K562 (cell line): ENCODE measurements around the gene AMPD1. TPM values are rescaled to one million over a fixed set of nuclear protein-coding genes. Genes with fewer than 3 reads are reported as not detected.

ENCODE experiments used
- ATAC-seq: fragments of 200-7000 bp; cut with Tn5 transposase; 3 replicates; pipeline ENCODE4 v1.9.1; 2020; ENCODE audit warnings: moderate library complexity
- BruUV-seq: library from RNA; stranded (reverse); fragments of 400-500 nt; replicated peaks from 2 replicates; lab custom pipeline; 2021; lab: Mats Ljungman, UMichigan
- CTCF ChIA-PET: fragments of 300-600 bp; formaldehyde crosslinking; extraction: SDS; loops from one replicate; lab custom pipeline; 2021; ENCODE audit warnings: low intra/inter-chr PET ratio; lab: Yijun Ruan, JAX
- POLR2A ChIA-PET: fragments of 300-600, 350-650 bp; sonication (Branson Sonifier 250); formaldehyde crosslinking; extraction: SDS; loops from one replicate; lab custom pipeline; 2021; ENCODE audit warnings: antibody characterized with exemption, inconsistent platforms; lab: Yijun Ruan, JAX
- DNase-seq, 4 experiments: peaks; one replicate each; pipeline versions ENCODE4 v3.0.0 to v3.0.0-alpha.2; 2011 to 2018; ENCODE audit warnings: low spot score in 3 of 4, mixed read lengths in 3 of 4; ENCODE audit errors: extremely low read depth in 1 of 4
- FAIRE-seq: peaks from 2 replicates; lab custom pipeline; 2011; peaks lifted over from hg19 to GRCh38; lab: Jason Lieb, UNC
- H2AFZ ChIP-seq: 2 replicates; pipeline ENCODE4 v1.6.0; 2011; ENCODE audit warnings: low read depth, low read length, control low read depth, inconsistent platforms
- H3K27ac ChIP-seq: fragments of 200-600 bp; 3 replicates; pipeline ENCODE4 v1.8.0; 2011; ENCODE audit warnings: low read depth, mild to moderate bottlenecking, control low read depth, inconsistent platforms, low read length, moderate library complexity, mixed read lengths; ENCODE audit errors: extremely low read depth
- H3K27me3 ChIP-seq, 2 experiments: fragments of 300-600 bp in 1 of 2; 2 replicates in 1 of 2; 3 replicates in 1 of 2; pipeline versions ENCODE4 v1.6.0 to v1.8.0; 2011; ENCODE audit warnings: inconsistent platforms in 2 of 2, low read length in 2 of 2, mild to moderate bottlenecking in 1 of 2, mixed read lengths in 1 of 2, moderate library complexity in 1 of 2; ENCODE audit not compliant: control insufficient read depth in 2 of 2, insufficient read depth in 2 of 2
- H3K36me3 ChIP-seq: fragments of 300-600 bp; 3 replicates; pipeline ENCODE4 v1.8.0; 2011; ENCODE audit warnings: mild to moderate bottlenecking, low read length, inconsistent platforms; ENCODE audit not compliant: control insufficient read depth, insufficient read depth
- H3K4me1 ChIP-seq, 2 experiments: fragments of 200-600 bp in 1 of 2; replicated peaks in 1 of 2; 2 replicates in 1 of 2; 3 replicates in 1 of 2; pipeline versions ENCODE4 v1.5.1 to v1.8.0; 2011; ENCODE audit warnings: inconsistent platforms in 2 of 2, low read length in 2 of 2, mild to moderate bottlenecking in 1 of 2, mixed read lengths in 1 of 2, moderate library complexity in 1 of 2; ENCODE audit not compliant: control insufficient read depth in 2 of 2, insufficient read depth in 2 of 2
- H3K4me2 ChIP-seq: 2 replicates; pipeline ENCODE4 v1.6.1; 2011; ENCODE audit warnings: low read length, control low read depth, inconsistent platforms, mixed read lengths; ENCODE audit not compliant: insufficient read depth
- H3K4me3 ChIP-seq: fragments of 200-600 bp; sonication (generic), shearing (Covaris generic); 2 replicates; pipeline ENCODE4 v1.5.1; 2016; ENCODE audit warnings: control low read depth, inconsistent platforms
- H3K79me2 ChIP-seq: fragments of 200-600 bp; 3 replicates; pipeline ENCODE4 v1.8.0; 2011; ENCODE audit warnings: low read length, inconsistent platforms; ENCODE audit not compliant: control insufficient read depth, insufficient read depth
- H3K9ac ChIP-seq, 2 experiments: 2 replicates each; pipeline versions ENCODE4 v1.6.0 to v1.6.1; 2011; ENCODE audit warnings: low read depth in 2 of 2, low read length in 2 of 2, control low read depth in 1 of 2, inconsistent platforms in 1 of 2, mild to moderate bottlenecking in 1 of 2, mixed read lengths in 1 of 2; ENCODE audit not compliant: insufficient read depth in 1 of 2
- H3K9me1 ChIP-seq: one replicate; pipeline ENCODE4 v1.6.0; 2011; ENCODE audit warnings: inconsistent platforms, mild to moderate bottlenecking, low read length, moderate library complexity; ENCODE audit not compliant: control insufficient read depth, insufficient read depth
- H3K9me3 ChIP-seq: replicated peaks from 2 replicates; pipeline ENCODE4 v1.5.1; 2011; ENCODE audit warnings: low read depth, low read length, inconsistent platforms; ENCODE audit not compliant: control insufficient read depth, insufficient read depth
- H4K20me1 ChIP-seq: replicated peaks from 2 replicates; pipeline ENCODE4 v1.6.1; 2011; ENCODE audit warnings: low read length, inconsistent platforms, mixed read lengths; ENCODE audit not compliant: control insufficient read depth, insufficient read depth
- ASH1L ChIP-seq: fragments of 450-650 bp; IDR thresholded peaks from 2 replicates; pipeline ENCODE4 v1.6.1; 2018; ENCODE audit warnings: borderline replicate concordance, mild to moderate bottlenecking, low read depth; ENCODE audit not compliant: partially characterized antibody
- E2F6 ChIP-seq, 2 experiments: IDR thresholded peaks; 2 replicates each; pipeline ENCODE4 v1.6.1; 2011; ENCODE audit warnings: borderline replicate concordance in 1 of 2, control low read depth in 1 of 2, low read depth in 1 of 2, low read length in 1 of 2, mild to moderate bottlenecking in 1 of 2, mixed read lengths in 1 of 2, moderate library complexity in 1 of 2; ENCODE audit not compliant: insufficient read depth in 1 of 2, insufficient read length in 1 of 2, poor library complexity in 1 of 2, severe bottlenecking in 1 of 2; ENCODE audit errors: extremely low read depth in 1 of 2
- NCOA1 ChIP-seq: fragments of 450-650 bp; IDR thresholded peaks from 2 replicates; pipeline ENCODE4 v1.6.1; 2016; ENCODE audit warnings: low read depth
- REST ChIP-seq, 2 experiments: fragments of 450-650 bp; formaldehyde crosslinking in 1 of 2; IDR thresholded peaks; 2 replicates each; pipeline versions ENCODE4 v1.4.0 to v1.6.1; 2014 to 2020; ENCODE audit warnings: mild to moderate bottlenecking in 2 of 2, borderline replicate concordance in 1 of 2, low read depth in 1 of 2
- RFX1 ChIP-seq: fragments of 450-650 bp; IDR thresholded peaks from 2 replicates; pipeline ENCODE4 v1.6.1; 2016; ENCODE audit warnings: mild to moderate bottlenecking, moderate library complexity
- ZBED1 ChIP-seq: IDR thresholded peaks from 2 replicates; pipeline ENCODE4 v1.6.1; 2014
- ZNF592 ChIP-seq: fragments of 450-650 bp; IDR thresholded peaks from 2 replicates; pipeline ENCODE4 v1.6.1; 2017; ENCODE audit warnings: antibody characterized with exemption, mild to moderate bottlenecking
- WGBS: fragments of 100-300 bp; shearing (Covaris generic); methylation state at CpG from one replicate; pipeline ENCODE4 v1.1.6; 2016; ENCODE audit warnings: low coverage, mixed read lengths; ENCODE audit not compliant: insufficient coverage; ENCODE audit errors: missing lambda C conversion rate; 5-methylcytosine and 5-hydroxymethylcytosine counted together
- in situ Hi-C: fragments of 300-500 bp; cut with MboI; formaldehyde crosslinking; loops from 4 replicates; pipeline ENCODE4 v1.15.0; 2018; ENCODE audit warnings: inconsistent platforms, mixed read lengths
- intact Hi-C: fragments of 100-400 bp; cut with micrococcal nuclease; formaldehyde crosslinking; loops from 2 replicates; pipeline ENCODE4 v1.14.2; 2022
- polyA plus RNA-seq, 8 experiments: library from polyadenylated mRNA; depleted of rRNA in 4 of 8; stranded (reverse) in 5 of 8; unstranded in 3 of 8; fragments of >200 nt; fragmentation: Nextera tagmentation in 2 of 8; fragmentation: Illumina TruSeq in 1 of 8; extraction: Ambion mirVana in 2 of 8; extraction: Trizol in 1 of 8; gene quantifications; 2 replicates each; pipeline versions ENCODE4 v1.2.1 to v1.2.3, GENCODE V29; 2011 to 2014; ENCODE audit warnings: inconsistent platforms in 1 of 8, missing spikeins in 1 of 8
- total RNA-seq, 7 experiments: library from RNA; depleted of rRNA in 6 of 7; stranded (reverse); fragments of >200 nt in 6 of 7; fragmentation: Illumina TruSeq in 2 of 7; extraction: Trizol in 2 of 7; gene quantifications; 2 replicates each; pipeline versions ENCODE4 v1.2.1 to v1.2.3, GENCODE V29; 2011 to 2021; ENCODE audit warnings: low replicate concordance in 1 of 7

Gene AMPD1
- total and polyA plus RNA-seq, 9 of the 15 experiments (the other 6 are each of a cell fraction or from before 2014, with no cell fraction given): 0.04 to 0.17 TPM; not detected in 7

- DNase-seq: peak; percentile 21 to 30 (median 25)
- CTCF ChIA-PET: interaction anchor here (1.4 kb wide), 1 partner anchor 369 kb away, joined by 8 read pairs; no protein-coding TSS in a partner anchor
Measured at GRCh38 chr1:114715952-114716303, 20.6 kb upstream of the AMPD1 start.

More at GRCh38 chr1:114715952-114716303, 20.6 kb upstream of the AMPD1 start:
- peak; percentile 37 for ATAC-seq
- H3K4me1 ChIP-seq: peaks cover 0 to 9% of the 10 kb centered on the region in 2 experiments; a peak in 2 of 5 replicates
- peak overlapping the region; percentile 93 for H3K4me2 ChIP-seq
- TF ChIP-seq E2F6 (IDR thresholded peaks at IDR 0.05; ENCODE audit: borderline replicate concordance in 1 of 2, extremely low read depth in 1 of 2, insufficient read depth in 1 of 2, insufficient read length in 1 of 2, low read depth in 1 of 2, low read length in 1 of 2, poor library complexity in 1 of 2, severe bottlenecking in 1 of 2): peak in 1 of 2 experiments; percentile 16
- no peak for TF ChIP-seq ASH1L
- TF ChIP-seq RFX1: peak; percentile 9; the same call in 1 of the 2 replicates
- TF ChIP-seq REST (IDR thresholded peaks at IDR 0.05; ENCODE audit: borderline replicate concordance): peak; percentile 10; the same call in 1 of the 2 replicates
- TF ChIP-seq REST (CRISPR knock-in tag; IDR thresholded peaks at IDR 0.05; ENCODE audit: low read depth): no peak
- no peak for TF ChIP-seq ZBED1
- no peak for TF ChIP-seq NCOA1
- TF ChIP-seq ZNF592: peak; percentile 47; the same call in 1 of the 2 replicates
- no peak for FAIRE-seq
- TSS peak; percentile 50 for BruUV-seq
- WGBS: 9% methylated on average over 4 of the region's 4 CpGs
- no peaks in the 10 kb centered on the region for H3K9me1 ChIP-seq
- H3K27ac ChIP-seq: peak overlapping the region; percentile 97
- peak overlapping the region; percentile 90 to 98 for H3K9ac ChIP-seq
- in situ Hi-C loops (no loop called here), intact Hi-C loops (loop anchor here (2.0 kb wide), 2 partner anchors 19 to 41 kb away; partner anchors contain the start of gene CSDE1)
- POLR2A ChIA-PET: interaction anchor here (0.7 to 2.9 kb wide), 13 partner anchors 9 to 64 kb away, joined by 3 to 25 read pairs (median 4); partner anchors contain the start of genes AMPD1, CSDE1 and SIKE1
- peak overlapping the region; percentile 97 for H2AFZ ChIP-seq
- H3K79me2 ChIP-seq: peaks cover 30% of the 10 kb centered on the region
- no peaks in the 10 kb centered on the region for H4K20me1 ChIP-seq
- H3K9me3 ChIP-seq: no peaks in the 10 kb centered on the region
- peaks cover 86% of the 10 kb centered on the region for H3K36me3 ChIP-seq
- H3K4me3 ChIP-seq: peak overlapping the region; percentile 86
- H3K27me3 ChIP-seq: no peaks in the 10 kb centered on the region
